HEK293 (cell line): ENCODE measurements around the gene ZFP57.

ENCODE experiments used
- CTCF ChIA-PET: fragments of 350-600 bp; formaldehyde crosslinking; extraction: SDS; loops from one replicate; lab custom pipeline; 2021; ENCODE audit warnings: antibody characterized with exemption; lab: Yijun Ruan, JAX
- POLR2A ChIA-PET: fragments of 300-600 bp; formaldehyde crosslinking; extraction: SDS; loops from one replicate; lab custom pipeline; 2020; ENCODE audit warnings: antibody characterized with exemption, inconsistent platforms; lab: Yijun Ruan, JAX
- H3K27ac ChIP-seq: fragments of 200-500 bp; sonication (Bioruptor generic); 2 replicates; pipeline ENCODE4 v1.5.1; 2014; ENCODE audit warnings: low read depth, low read length, control low read depth, inconsistent platforms; ENCODE audit errors: extremely low read depth
- H3K36me3 ChIP-seq, 2 experiments: fragments of 200-500 bp in 1 of 2; sonication (Bioruptor generic) in 1 of 2; 1 replicate in 1 of 2; 2 replicates in 1 of 2; pipeline ENCODE4 v1.5.1; 2014 to 2017; ENCODE audit warnings: inconsistent platforms in 2 of 2, low read length in 2 of 2; ENCODE audit not compliant: control insufficient read depth in 2 of 2, insufficient read depth in 1 of 2
- H3K4me1 ChIP-seq: fragments of 200-500 bp; sonication (Bioruptor generic); 2 replicates; pipeline ENCODE4 v1.5.1; 2014; ENCODE audit warnings: mild to moderate bottlenecking, low read length, inconsistent platforms; ENCODE audit not compliant: control insufficient read depth, insufficient read depth
- H3K4me3 ChIP-seq: 2 replicates; pipeline ENCODE4 v1.5.1; 2011; ENCODE audit warnings: low read depth, mild to moderate bottlenecking, control low read depth, low read length, moderate library complexity
- H3K9me3 ChIP-seq: fragments of 200-500 bp; sonication (Bioruptor generic); 2 replicates; pipeline ENCODE4 v1.5.1; 2014; ENCODE audit warnings: low read depth, low read length, inconsistent platforms; ENCODE audit not compliant: control insufficient read depth, insufficient read depth
- HIC1 ChIP-seq: fragments of 450-650 bp; formaldehyde crosslinking; IDR thresholded peaks from 2 replicates; pipeline ENCODE4 v1.5.1; 2016; ENCODE audit warnings: missing biosample characterization, missing genetic modification characterization
- KLF17 ChIP-seq: fragments of 450-650 bp; formaldehyde crosslinking; IDR thresholded peaks from 2 replicates; pipeline ENCODE4 v1.5.1; 2016; ENCODE audit warnings: missing biosample characterization, missing genetic modification characterization
- MEIS1 ChIP-seq: sonication (generic); formaldehyde crosslinking; IDR thresholded peaks from 2 replicates; pipeline ENCODE4 v1.8.1; 2022; ENCODE audit warnings: missing genetic modification reagents, mild to moderate bottlenecking, borderline replicate concordance
- OSR2 ChIP-seq: fragments of 450-650 bp; formaldehyde crosslinking; IDR thresholded peaks from 2 replicates; pipeline ENCODE4 v1.5.1; 2016; ENCODE audit warnings: missing biosample characterization, missing genetic modification characterization
- PRDM10 ChIP-seq: fragments of 450-650 bp; formaldehyde crosslinking; IDR thresholded peaks from 2 replicates; pipeline ENCODE4 v1.5.1; 2016; ENCODE audit warnings: missing biosample characterization, missing genetic modification characterization
- SCRT1 ChIP-seq: fragments of 450-650 bp; formaldehyde crosslinking; IDR thresholded peaks from 2 replicates; pipeline ENCODE4 v1.5.1; 2016; ENCODE audit warnings: missing biosample characterization, missing genetic modification characterization, borderline replicate concordance
- ZBTB17 ChIP-seq: fragments of 450-650 bp; formaldehyde crosslinking; IDR thresholded peaks from 2 replicates; pipeline ENCODE4 v1.5.1; 2016; ENCODE audit warnings: missing biosample characterization, missing genetic modification characterization
- ZFP37 ChIP-seq: fragments of 450-650 bp; formaldehyde crosslinking; IDR thresholded peaks from 2 replicates; pipeline ENCODE4 v1.5.1; 2016; ENCODE audit warnings: missing biosample characterization, missing genetic modification characterization
- ZNF10 ChIP-seq: fragments of 450-650 bp; formaldehyde crosslinking; IDR thresholded peaks from 2 replicates; pipeline ENCODE4 v1.5.1; 2017; ENCODE audit warnings: missing biosample characterization, missing genetic modification characterization
- ZNF132 ChIP-seq: fragments of 450-650 bp; formaldehyde crosslinking; IDR thresholded peaks from 2 replicates; pipeline ENCODE4 v1.5.1; 2017; ENCODE audit warnings: missing biosample characterization, missing genetic modification characterization, borderline replicate concordance
- ZNF2 ChIP-seq: fragments of 450-650 bp; formaldehyde crosslinking; IDR thresholded peaks from 2 replicates; pipeline ENCODE4 v1.5.1; 2016; ENCODE audit warnings: missing biosample characterization, missing genetic modification characterization
- ZNF239 ChIP-seq: fragments of 450-650 bp; formaldehyde crosslinking; IDR thresholded peaks from 2 replicates; pipeline ENCODE4 v1.5.1; 2016; ENCODE audit warnings: missing biosample characterization, missing genetic modification characterization
- ZNF26 ChIP-seq: fragments of 450-650 bp; formaldehyde crosslinking; IDR thresholded peaks from 2 replicates; pipeline ENCODE4 v1.5.1; 2016; ENCODE audit warnings: missing biosample characterization, missing genetic modification characterization
- ZNF302 ChIP-seq: fragments of 450-650 bp; formaldehyde crosslinking; IDR thresholded peaks from 2 replicates; pipeline ENCODE4 v1.5.1; 2016; ENCODE audit warnings: missing biosample characterization, missing genetic modification characterization, low read depth
- ZNF335 ChIP-seq: fragments of 450-650 bp; formaldehyde crosslinking; conservative IDR thresholded peaks from 2 replicates; pipeline ENCODE4 v1.5.1; 2016; ENCODE audit warnings: missing biosample characterization, missing genetic modification characterization
- ZNF341 ChIP-seq: fragments of 450-650 bp; formaldehyde crosslinking; IDR thresholded peaks from 2 replicates; pipeline ENCODE4; 2016; ENCODE audit warnings: low read depth, missing biosample characterization, missing genetic modification characterization
- ZNF423 ChIP-seq: fragments of 450-650 bp; formaldehyde crosslinking; IDR thresholded peaks from 2 replicates; pipeline ENCODE4 v1.5.1; 2016; ENCODE audit warnings: missing biosample characterization, missing genetic modification characterization
- ZNF473 ChIP-seq: fragments of 450-650 bp; formaldehyde crosslinking; IDR thresholded peaks from 2 replicates; pipeline ENCODE4 v1.5.1; 2017; ENCODE audit warnings: missing biosample characterization, missing genetic modification characterization
- ZNF610 ChIP-seq: fragments of 450-650 bp; formaldehyde crosslinking; IDR thresholded peaks from 2 replicates; pipeline ENCODE4 v1.5.1; 2016; ENCODE audit warnings: missing biosample characterization, missing genetic modification characterization, borderline replicate concordance
- ZNF623 ChIP-seq: fragments of 450-650 bp; formaldehyde crosslinking; IDR thresholded peaks from 2 replicates; pipeline ENCODE4 v1.5.1; 2016; ENCODE audit warnings: missing biosample characterization, missing genetic modification characterization
- ZNF639 ChIP-seq: fragments of 450-650 bp; formaldehyde crosslinking; IDR thresholded peaks from 2 replicates; pipeline ENCODE4 v1.5.1; 2016; ENCODE audit warnings: missing biosample characterization, missing genetic modification characterization
- ZNF692 ChIP-seq: fragments of 450-650 bp; formaldehyde crosslinking; IDR thresholded peaks from 2 replicates; pipeline ENCODE4 v1.5.1; 2016; ENCODE audit warnings: missing biosample characterization, missing genetic modification characterization
- ZNF791 ChIP-seq: fragments of 450-650 bp; formaldehyde crosslinking; IDR thresholded peaks from 2 replicates; pipeline ENCODE4 v1.5.1; 2016; ENCODE audit warnings: missing biosample characterization, missing genetic modification characterization

The ZFP57 gene

GRCh38 chr6:29729774-29730328 lies 48.9 kb upstream of the ZFP57 start (continued):
- TF ChIP-seq KLF17 (tag by site-specific recombination) (no peak), ZNF791 (tag by site-specific recombination) (no peak), ZNF423 (no peak), OSR2 (no peak), ZNF341 (tag by site-specific recombination) (no peak), ZNF302 (tag by site-specific recombination) (no peak), HIC1 (tag by site-specific recombination) (no peak), ZNF610 (tag by site-specific recombination) (no peak), MEIS1 (CRISPR knock-in tag) (no peak), ZNF2 (tag by site-specific recombination) (no peak), ZNF239 (tag by site-specific recombination) (no peak)

- no peak overlapping the region for H3K4me3 ChIP-seq
- no peaks in the 10 kb centered on the region for H3K9me3 ChIP-seq
- CTCF ChIA-PET: interaction anchor here (0.6 kb wide), 2 partner anchors 92 to 113 kb away, joined by 3 read pairs; no protein-coding TSS in a partner anchor
- H3K36me3 ChIP-seq: peaks cover 11 to 41% of the 10 kb centered on the region in 2 experiments; a peak in 2 of 3 replicates
- no peaks in the 10 kb centered on the region; the same call in 1 of the 2 replicates for H3K4me1 ChIP-seq
- no peak for TF ChIP-seq ZBTB17 (tag by site-specific recombination)
- TF ChIP-seq ZNF132: no peak
- no peak for TF ChIP-seq PRDM10 (tag by site-specific recombination)
- no peak for TF ChIP-seq ZNF473 (tag by site-specific recombination)
- no peak for TF ChIP-seq ZNF639
- no peak for TF ChIP-seq SCRT1
- TF ChIP-seq ZNF623: no peak
- TF ChIP-seq ZNF26 (tag by site-specific recombination): no peak
- TF ChIP-seq ZNF335: no peak
- no peak for TF ChIP-seq ZFP37 (tag by site-specific recombination)
- no peak for TF ChIP-seq ZNF10
- TF ChIP-seq ZNF692 (tag by site-specific recombination): no peak
- POLR2A ChIA-PET: no interaction called here
- H3K27ac ChIP-seq: no peak overlapping the region
Measured at GRCh38 chr6:29728875-29729270, 47.9 kb upstream of the ZFP57 start.
